SK-N-SH (cell line): Measurements from ENCODE around the gene TGM4. TPM values are rescaled to one million over a fixed set of nuclear protein-coding genes. Genes with fewer than 3 reads are reported as not detected.

ENCODE experiments used
- CTCF ChIA-PET: fragments of 300-600, 350-600 bp; formaldehyde crosslinking; extraction: SDS; loops from one replicate; lab custom pipeline; 2021; lab: Yijun Ruan, JAX
- POLR2A ChIA-PET: fragments of 350-600 bp; sonication (Branson Sonifier 250); formaldehyde crosslinking; extraction: SDS; loops from one replicate; lab custom pipeline; 2020; ENCODE audit warnings: antibody characterized with exemption, inconsistent platforms; lab: Yijun Ruan, JAX
- DNase-seq: peaks from one replicate; pipeline ENCODE4 v3.0.0; 2012
- H2AFZ ChIP-seq: fragments of 200-600 bp; sonication (generic); 2 replicates; pipeline ENCODE4 v1.8.1; 2016; ENCODE audit warnings: antibody characterized with exemption, mild to moderate bottlenecking, low read depth
- H3F3A ChIP-seq: fragments of 200-600 bp; sonication (generic); replicated peaks from 2 replicates; pipeline ENCODE3; 2016; ENCODE audit warnings: antibody characterized with exemption, mild to moderate bottlenecking; ENCODE audit not compliant: insufficient read depth
- H3K27ac ChIP-seq, 2 experiments: fragments of 200-500 bp in 1 of 2; fragments of 200-600 bp in 1 of 2; sonication (Bioruptor generic) in 1 of 2; sonication (generic), shearing (Covaris generic) in 1 of 2; 2 replicates each; pipeline versions ENCODE4 v1.5.1 to v1.6.1; 2014 to 2016; ENCODE audit warnings: low read depth in 2 of 2, inconsistent platforms in 1 of 2, low read length in 1 of 2, mild to moderate bottlenecking in 1 of 2, mixed read lengths in 1 of 2
- H3K27me3 ChIP-seq: fragments of 200-600 bp; sonication (generic), shearing (Covaris generic); 2 replicates; pipeline ENCODE4 v1.6.1; 2016; ENCODE audit warnings: mixed run types; ENCODE audit not compliant: insufficient read depth
- H3K36me3 ChIP-seq, 2 experiments: fragments of 200-500 bp in 1 of 2; fragments of 200-600 bp in 1 of 2; sonication (Bioruptor generic) in 1 of 2; sonication (generic) in 1 of 2; replicated peaks in 1 of 2; 2 replicates each; pipeline versions ENCODE3 to v1.5.1; 2014 to 2016; ENCODE audit warnings: low read length in 1 of 2, mild to moderate bottlenecking in 1 of 2; ENCODE audit not compliant: insufficient read depth in 2 of 2, control insufficient read depth in 1 of 2
- H3K4me1 ChIP-seq, 2 experiments: fragments of 200-500 bp in 1 of 2; fragments of 200-600 bp in 1 of 2; sonication (Bioruptor generic) in 1 of 2; sonication (generic), shearing (Covaris generic) in 1 of 2; 2 replicates each; pipeline versions ENCODE4 v1.5.1 to v1.6.1; 2014 to 2016; ENCODE audit warnings: low read depth in 1 of 2, low read length in 1 of 2, mixed run types in 1 of 2; ENCODE audit not compliant: insufficient read depth in 2 of 2, control insufficient read depth in 1 of 2
- H3K4me2 ChIP-seq: fragments of 200-600 bp; sonication (generic), shearing (Covaris generic); 2 replicates; pipeline ENCODE4 v1.6.1; 2017; ENCODE audit warnings: mixed run types
- H3K4me3 ChIP-seq, 2 experiments: fragments of 200-500 bp in 1 of 2; fragments of 200-600 bp in 1 of 2; sonication (Bioruptor generic) in 1 of 2; sonication (generic), shearing (Covaris generic) in 1 of 2; 2 replicates each; pipeline versions ENCODE4 v1.5.1 to v1.8.1; 2014 to 2016; ENCODE audit warnings: low read depth in 2 of 2, inconsistent platforms in 1 of 2, low read length in 1 of 2, mild to moderate bottlenecking in 1 of 2, mixed read lengths in 1 of 2, moderate library complexity in 1 of 2
- H3K79me2 ChIP-seq: fragments of 200-600 bp; sonication (generic); 2 replicates; pipeline ENCODE4 v1.8.1; 2017; ENCODE audit warnings: mild to moderate bottlenecking; ENCODE audit not compliant: insufficient read depth
- H3K9ac ChIP-seq: fragments of 200-600 bp; sonication (generic); 2 replicates; pipeline ENCODE4 v1.6.1; 2017; ENCODE audit warnings: mixed run types
- H3K9me2 ChIP-seq: fragments of 200-600 bp; sonication (generic); 2 replicates; pipeline ENCODE4 v1.6.1; 2017; ENCODE audit warnings: mixed run types
- H3K9me3 ChIP-seq: fragments of 200-600 bp; sonication (generic); 2 replicates; pipeline ENCODE4 v1.6.1; 2017; ENCODE audit warnings: mixed run types, mild to moderate bottlenecking, moderate library complexity
- H4K20me1 ChIP-seq: fragments of 200-600 bp; sonication (generic); 2 replicates; pipeline ENCODE4 v1.6.1; 2017; ENCODE audit warnings: mild to moderate bottlenecking, mixed run types; ENCODE audit not compliant: insufficient read depth
- CHD2 ChIP-seq: fragments of 150-350 bp; IDR thresholded peaks from 2 replicates; pipeline ENCODE4 v1.6.1; 2018; ENCODE audit warnings: low read length; ENCODE audit not compliant: partially characterized antibody
- FOSL2 ChIP-seq: IDR thresholded peaks from 2 replicates; pipeline ENCODE4 v1.4.0; 2012; ENCODE audit warnings: low read depth, mild to moderate bottlenecking, moderate library complexity, borderline replicate concordance
- FOXJ3 ChIP-seq: sonication (generic); formaldehyde crosslinking; IDR thresholded peaks from 2 replicates; pipeline ENCODE4 v1.5.1; 2020; ENCODE audit warnings: mild to moderate bottlenecking, missing genetic modification reagents
- FOXM1 ChIP-seq: IDR thresholded peaks from 2 replicates; pipeline ENCODE4 v1.4.0; 2012; ENCODE audit warnings: low read depth, mild to moderate bottlenecking
- GABPA ChIP-seq: IDR thresholded peaks from 2 replicates; pipeline ENCODE4 v1.4.0; 2012; ENCODE audit warnings: low read depth, mild to moderate bottlenecking
- IRF3 ChIP-seq: fragments of 150-350 bp; IDR thresholded peaks from 2 replicates; pipeline ENCODE4 v1.6.1; 2016; ENCODE audit warnings: mild to moderate bottlenecking, low read depth, low read length
- JUND ChIP-seq: IDR thresholded peaks from 2 replicates; pipeline ENCODE4 v1.4.0; 2012
- MAX ChIP-seq: IDR thresholded peaks from 2 replicates; pipeline ENCODE4 v1.4.0; 2012; ENCODE audit warnings: low read depth
- MEF2A ChIP-seq: IDR thresholded peaks from 2 replicates; pipeline ENCODE4 v1.4.0; 2012; ENCODE audit warnings: low read depth, borderline replicate concordance
- MXI1 ChIP-seq: IDR thresholded peaks from 2 replicates; pipeline ENCODE4 v1.6.1; 2012; ENCODE audit warnings: mild to moderate bottlenecking, low read depth, low read length, improper control_type of control experiment
- NFIC ChIP-seq: IDR thresholded peaks from 2 replicates; pipeline ENCODE4 v1.4.0; 2012; ENCODE audit warnings: borderline replicate concordance
- PBX3 ChIP-seq: IDR thresholded peaks from 2 replicates; pipeline ENCODE4; 2012
- POLR2AphosphoS5 ChIP-seq: IDR thresholded peaks from 2 replicates; pipeline ENCODE4 v1.6.1; 2012; ENCODE audit warnings: low read depth, low read length
- RAD21 ChIP-seq: IDR thresholded peaks from 2 replicates; pipeline ENCODE4 v1.6.1; 2012; ENCODE audit warnings: mild to moderate bottlenecking, low read length
- RFX5 ChIP-seq: IDR thresholded peaks from 2 replicates; pipeline ENCODE4 v1.6.1; 2012; ENCODE audit warnings: mild to moderate bottlenecking, improper control_type of control experiment, low read length
- RXRA ChIP-seq: IDR thresholded peaks from 2 replicates; pipeline ENCODE4 v1.4.0; 2012; ENCODE audit warnings: low read depth, mild to moderate bottlenecking, borderline replicate concordance
- TAF1 ChIP-seq: IDR thresholded peaks from 2 replicates; pipeline ENCODE4 v1.6.1; 2012; ENCODE audit warnings: low read depth, mild to moderate bottlenecking, low read length, moderate library complexity, borderline replicate concordance
- TCF12 ChIP-seq: IDR thresholded peaks from 2 replicates; pipeline ENCODE4 v1.4.0; 2012
- TEAD4 ChIP-seq: IDR thresholded peaks from 2 replicates; pipeline ENCODE4 v1.4.0; 2012; ENCODE audit warnings: mild to moderate bottlenecking, borderline replicate concordance; ENCODE audit not compliant: insufficient read depth
- USF1 ChIP-seq: IDR thresholded peaks from 2 replicates; pipeline ENCODE4 v1.4.0; 2012; ENCODE audit warnings: low read depth, borderline replicate concordance
- YY1 ChIP-seq: IDR thresholded peaks from 2 replicates; pipeline ENCODE4 v1.4.0; 2012; ENCODE audit warnings: low read depth, mild to moderate bottlenecking
- ZBTB33 ChIP-seq: IDR thresholded peaks from 2 replicates; pipeline ENCODE4 v1.4.0; 2012; ENCODE audit warnings: low read depth, borderline replicate concordance
- WGBS: methylation state at CpG from one replicate; pipeline ENCODE4 v1.1.6; 2017; ENCODE audit warnings: low lambda C conversion rate; 5-methylcytosine and 5-hydroxymethylcytosine counted together
- polyA plus RNA-seq, 3 experiments: library from polyadenylated mRNA; depleted of rRNA; stranded (reverse); fragments of >200 nt; gene quantifications; 2 replicates each; pipeline ENCODE4 v1.2.3, GENCODE V29; 2012

Gene TGM4
- polyA plus RNA-seq, 1 of the 3 experiments (the other 2 are of a cell fraction), result 0.12 TPM

- Histone ChIP-seq H3K27ac (no peak overlapping the region), H3K36me3 (peaks cover 0 to 31% of the 10 kb centered on the region in 2 experiments), H3K4me3 (no peak overlapping the region), H2AFZ (no peak overlapping the region), H3K4me2 (no peak overlapping the region; the same call in 1 of the 2 replicates), H3K9me3 (no peaks in the 10 kb centered on the region), H3K79me2 (peaks cover 4% of the 10 kb centered on the region; the same call in 1 of the 2 replicates), H3K27me3 (no peaks in the 10 kb centered on the region), H3K9me2 (no peaks in the 10 kb centered on the region), H3K4me1 (peaks cover 0 to 2% of the 10 kb centered on the region in 2 experiments; a peak in 1 of 4 replicates), H4K20me1 (no peaks in the 10 kb centered on the region), H3F3A (no peaks in the 10 kb centered on the region), H3K9ac (no peak overlapping the region)
- 75% methylated on average over 9 of the region's 9 CpGs for WGBS
- no peak for DNase-seq
- POLR2A ChIA-PET, result no interaction called here
- TF ChIP-seq RXRA (no peak), FOSL2 (peak; percentile 74; the same call in 1 of the 2 replicates), NFIC (no peak), MEF2A (no peak), IRF3 (no peak), POLR2AphosphoS5 (no peak), JUND (0 out of 2 replicates have a peak, but pooled peaks have one; percentile 23)
- CTCF ChIA-PET, result no interaction called here
Observed at GRCh38 chr3:44942202-44942921, 68.0 kb downstream of the TGM4 start.

- Histone ChIP-seq H3K4me1 (peaks cover 0 to 4% of the 10 kb centered on the region in 2 experiments; a peak in 1 of 4 replicates), H3F3A (no peaks in the 10 kb centered on the region), H3K27ac (no peak overlapping the region), H2AFZ (no peak overlapping the region), H3K4me2 (no peak overlapping the region), H3K4me3 (no peak overlapping the region), H3K9ac (no peak overlapping the region), H4K20me1 (no peaks in the 10 kb centered on the region), H3K79me2 (no peaks in the 10 kb centered on the region; the same call in none of the 2 replicates), H3K27me3 (no peaks in the 10 kb centered on the region), H3K9me2 (no peaks in the 10 kb centered on the region), H3K9me3 (no peaks in the 10 kb centered on the region), H3K36me3 (peaks cover 0 to 9% of the 10 kb centered on the region in 2 experiments)
- TF ChIP-seq TEAD4 (no peak), PBX3 (no peak), RFX5 (no peak), GABPA (no peak), MEF2A (no peak), USF1 (no peak), TAF1 (no peak), MXI1 (no peak), RAD21 (no peak), POLR2AphosphoS5 (no peak), FOXM1 (no peak), MAX (no peak), YY1 (no peak), ZBTB33 (no peak), CHD2 (no peak), TCF12 (no peak), JUND (no peak), FOSL2 (no peak), FOXJ3 (CRISPR knock-in tag) (no peak)
- ChIA-PET CTCF (no interaction called here), POLR2A (no interaction called here)
- WGBS, result 97% methylated on average over 3 of the region's 3 CpGs
- no peak for DNase-seq
Observed at GRCh38 chr3:44948239-44948638, 73.8 kb downstream of the TGM4 start.
